WTC11 (cell line): Measurements from ENCODE around the gene STK24. TPM values are rescaled to one million over a fixed set of nuclear protein-coding genes. Genes with fewer than 3 reads are reported as not detected.

Experiments
- ATAC-seq: fragments of 200-7000 bp; cut with Tn5 transposase; 2 replicates; pipeline ENCODE4 v1.10.0; 2021; ENCODE audit warnings: mild to moderate bottlenecking, moderate library complexity
- CTCF ChIA-PET: fragments of 300-600 bp; sonication (Branson Sonifier 250); formaldehyde crosslinking; loops from one replicate; lab custom pipeline; 2021; ENCODE audit warnings: antibody characterized with exemption; lab: Charles Lee
- POLR2A ChIA-PET: fragments of 350-600 bp; sonication (Branson Sonifier 250); formaldehyde crosslinking; loops from one replicate; lab custom pipeline; 2021; ENCODE audit warnings: antibody characterized with exemption; lab: Charles Lee
- DNase-seq: peaks from one replicate; pipeline ENCODE4 v3.0.0; 2021; ENCODE audit warnings: low spot score
- H3K27ac Mint-ChIP-seq: 2 replicates; pipeline ENCODE4 v1.8.0; 2021; ENCODE audit warnings: mixed read lengths
- H3K27me3 Mint-ChIP-seq: 2 replicates; pipeline ENCODE4 v1.8.0; 2021; ENCODE audit warnings: low read depth, mild to moderate bottlenecking, moderate library complexity, mixed read lengths
- H3K36me3 Mint-ChIP-seq: 2 replicates; pipeline ENCODE4 v1.8.0; 2021; ENCODE audit warnings: mixed read lengths
- H3K4me1 Mint-ChIP-seq: 2 replicates; pipeline ENCODE4 v1.8.0; 2022; ENCODE audit warnings: mixed read lengths
- H3K4me3 Mint-ChIP-seq: 2 replicates; pipeline ENCODE4 v1.8.0; 2021; ENCODE audit warnings: mild to moderate bottlenecking, moderate library complexity, mixed read lengths
- H3K9me3 Mint-ChIP-seq: 2 replicates; pipeline ENCODE4 v1.8.0; 2021; ENCODE audit warnings: mixed read lengths
- ARID4B ChIP-seq: sonication (generic); formaldehyde crosslinking; IDR thresholded peaks from 2 replicates; pipeline ENCODE4 v1.8.0; 2023; ENCODE audit warnings: missing genetic modification reagents, mild to moderate bottlenecking, borderline replicate concordance
- CREM ChIP-seq: sonication (generic); formaldehyde crosslinking; IDR thresholded peaks from 2 replicates; pipeline ENCODE4 v1.8.1; 2022; ENCODE audit warnings: mild to moderate bottlenecking, missing genetic modification reagents, moderate library complexity
- EMX1 ChIP-seq: fragments of 250-450 bp; sonication (Bioruptor Pico); IDR thresholded peaks from 2 replicates; pipeline ENCODE4 v1.8.0; 2021; ENCODE audit warnings: mild to moderate bottlenecking
- ETV6 ChIP-seq: sonication (generic); formaldehyde crosslinking; IDR thresholded peaks from 2 replicates; pipeline ENCODE4 v1.8.1; 2022; ENCODE audit warnings: mild to moderate bottlenecking, missing genetic modification reagents
- TEAD4 ChIP-seq: sonication (generic); formaldehyde crosslinking; IDR thresholded peaks from 2 replicates; pipeline ENCODE4 v1.8.0; 2022; ENCODE audit warnings: mild to moderate bottlenecking, missing genetic modification reagents
- USF1 ChIP-seq: sonication (generic); formaldehyde crosslinking; IDR thresholded peaks from 2 replicates; pipeline ENCODE4 v1.8.0; 2022; ENCODE audit warnings: mild to moderate bottlenecking, missing genetic modification reagents
- USF2 ChIP-seq: sonication (generic); formaldehyde crosslinking; IDR thresholded peaks from 2 replicates; pipeline ENCODE4 v1.8.1; 2023; ENCODE audit warnings: mild to moderate bottlenecking, missing genetic modification reagents, moderate library complexity
- ZNF121 ChIP-seq: sonication (generic); formaldehyde crosslinking; IDR thresholded peaks from 2 replicates; pipeline ENCODE4 v1.8.0; 2023; ENCODE audit warnings: missing genetic modification reagents
- ZNF671 ChIP-seq: fragments of 250-450 bp; sonication (Bioruptor Pico); IDR thresholded peaks from 2 replicates; pipeline ENCODE4 v1.8.0; 2021; ENCODE audit warnings: mild to moderate bottlenecking
- total RNA-seq: library from RNA; stranded (reverse); gene quantifications from 3 replicates; pipeline ENCODE4 v1.2.3, GENCODE V29; 2021
- TF ChIP-seq, protein P1 (sequence below): sonication (generic); formaldehyde crosslinking; IDR thresholded peaks from 2 replicates; pipeline ENCODE4 v1.8.1; 2022; ENCODE audit warnings: mild to moderate bottlenecking, moderate library complexity, missing genetic modification reagents

The STK24 gene
- total RNA-seq, 1 experiment from 2014 or later, result 138 TPM

- TF ChIP-seq ARID4B (CRISPR knock-in tag) (no peak), TEAD4 (CRISPR knock-in tag) (no peak), EMX1 (CRISPR knock-in tag) (no peak)
These were observed 97.4 kb downstream of the STK24 start (continued) for GRCh38 chr13:98479496-98480003.

DNA sequence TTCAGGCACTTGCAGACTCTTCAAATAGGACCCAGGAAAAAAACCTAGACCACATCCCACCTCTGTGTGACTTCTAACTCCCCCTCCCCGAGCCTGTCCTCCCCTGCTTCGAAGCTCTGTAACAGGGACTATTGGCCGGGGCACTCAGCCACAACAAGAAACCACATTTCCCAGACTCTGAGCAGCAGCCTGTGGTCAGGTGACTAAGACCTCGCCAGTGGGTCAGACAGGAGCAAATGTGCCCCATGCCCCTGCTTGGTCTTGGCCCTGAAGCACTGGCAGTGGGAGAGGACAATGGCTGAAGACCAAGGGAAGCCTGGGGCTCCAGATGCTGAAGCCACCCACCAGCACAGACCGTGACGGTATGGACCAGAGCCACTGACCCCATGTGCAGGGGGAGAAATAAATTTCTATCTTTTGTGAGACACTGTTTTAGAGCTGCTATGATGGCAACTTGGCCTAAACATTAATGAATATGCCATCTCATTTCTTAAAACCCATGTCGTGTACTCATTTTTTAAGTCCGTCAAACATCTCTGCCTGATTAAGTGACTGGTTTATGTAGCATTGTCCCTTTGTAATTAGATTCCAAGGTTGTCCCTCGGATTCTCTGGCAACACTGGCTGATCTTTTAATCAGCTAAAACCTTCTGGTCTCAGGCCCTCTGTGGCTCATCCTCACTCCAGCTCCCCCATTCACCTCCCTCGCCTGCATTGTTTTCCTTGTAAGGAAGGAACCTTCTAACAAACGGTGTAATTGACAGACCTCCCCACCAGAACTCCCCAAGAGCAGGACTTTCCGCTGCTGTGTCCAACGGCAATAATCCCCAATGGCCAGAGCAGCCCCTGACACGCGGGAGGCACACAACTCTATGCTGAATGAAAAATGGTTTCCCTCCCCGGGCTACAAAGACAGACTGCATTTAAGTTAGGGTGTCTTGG is 98.4 kb downstream of the STK24 start:
- POLR2A ChIA-PET, result interaction anchor here (0.9 kb wide), 1 partner anchor 99 kb away, joined by 3 read pairs; no protein-coding TSS in a partner anchor
- Mint-ChIP-seq H3K27me3 (no peaks in the 10 kb centered on the region), H3K4me1 (peaks cover 83% of the 10 kb centered on the region), H3K27ac (peak overlapping the region; percentile 90), H3K4me3 (no peak overlapping the region), H3K9me3 (no peaks in the 10 kb centered on the region), H3K36me3 (peaks cover 13% of the 10 kb centered on the region; the same call in 1 of the 2 replicates)
- CTCF ChIA-PET, result interaction anchor here (0.5 to 2.2 kb wide), 11 partner anchors 11 to 484 kb away, joined by 3 to 11 read pairs (median 4); no protein-coding TSS in a partner anchor
- DNase-seq (no peak), ATAC-seq (peak; percentile 13)
- TF ChIP-seq USF1 (peak; percentile 54; the same call in 1 of the 2 replicates), CREM (CRISPR knock-in tag) (no peak), USF2 (CRISPR knock-in tag) (peak; percentile 60)

- Mint-ChIP-seq H3K4me3 (peak overlapping the region; percentile 58), H3K4me1 (peaks cover 67% of the 10 kb centered on the region), H3K9me3 (no peaks in the 10 kb centered on the region), H3K27ac (peak overlapping the region; percentile 97), H3K36me3 (peaks cover 31% of the 10 kb centered on the region), H3K27me3 (no peaks in the 10 kb centered on the region)
- no peak for TF ChIP-seq ZNF671 (CRISPR knock-in tag)
- TF ChIP-seq ZNF121 (CRISPR knock-in tag), result peak; percentile 39; the same call in 1 of the 2 replicates
- ATAC-seq (peak; percentile 52), DNase-seq (no peak)
- ChIA-PET POLR2A (no interaction called here), CTCF (interaction anchor here (1.1 to 1.7 kb wide), 4 partner anchors 29 to 364 kb away, joined by 5 to 8 read pairs (median 6); no protein-coding TSS in a partner anchor)
These were observed 100.4 kb downstream of the STK24 start for GRCh38 chr13:98476538-98476966.

- DNase-seq (peak; percentile 80), ATAC-seq (peak; percentile 20)
- Mint-ChIP-seq H3K4me3 (peak overlapping the region; percentile 58), H3K36me3 (peaks cover 31% of the 10 kb centered on the region), H3K27me3 (no peaks in the 10 kb centered on the region), H3K27ac (peak overlapping the region; percentile 97), H3K4me1 (peaks cover 63% of the 10 kb centered on the region)
- ChIA-PET CTCF (interaction anchor here (1.1 to 1.7 kb wide), 6 partner anchors 8 to 364 kb away, joined by 4 to 8 read pairs (median 6); no protein-coding TSS in a partner anchor), POLR2A (no interaction called here)
- TF ChIP-seq, protein P1, sequence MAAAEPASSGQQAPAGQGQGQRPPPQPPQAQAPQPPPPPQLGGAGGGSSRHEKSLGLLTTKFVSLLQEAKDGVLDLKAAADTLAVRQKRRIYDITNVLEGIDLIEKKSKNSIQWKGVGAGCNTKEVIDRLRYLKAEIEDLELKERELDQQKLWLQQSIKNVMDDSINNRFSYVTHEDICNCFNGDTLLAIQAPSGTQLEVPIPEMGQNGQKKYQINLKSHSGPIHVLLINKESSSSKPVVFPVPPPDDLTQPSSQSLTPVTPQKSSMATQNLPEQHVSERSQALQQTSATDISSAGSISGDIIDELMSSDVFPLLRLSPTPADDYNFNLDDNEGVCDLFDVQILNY, result no peak
- peak; percentile 52; the same call in 1 of the 2 replicates for TF ChIP-seq ETV6 (CRISPR knock-in tag)
- TF ChIP-seq, all 79 proteins: peak for 1
- no peaks in the 10 kb centered on the region for H3K9me3 Mint-ChIP-seq
These were observed 100.8 kb downstream of the STK24 start for GRCh38 chr13:98476106-98476505.
